ENCODE measurements around the gene MRPS2. TPM values are rescaled to one million over a fixed set of nuclear protein-coding genes. Genes with fewer than 3 reads are reported as not detected.
"Not testable (repeated sequence)": the region's sequence is repeated elsewhere in the genome, so short reads cannot be mapped to it uniquely, and the experiment has no call there.

The MRPS2 gene
- polyA plus RNA-seq (ENCODE audit: insufficient read length in 4 of 4) = 10 to 100 TPM; 45.6 to 60.4 (median 47.4) TPM

DNA sequence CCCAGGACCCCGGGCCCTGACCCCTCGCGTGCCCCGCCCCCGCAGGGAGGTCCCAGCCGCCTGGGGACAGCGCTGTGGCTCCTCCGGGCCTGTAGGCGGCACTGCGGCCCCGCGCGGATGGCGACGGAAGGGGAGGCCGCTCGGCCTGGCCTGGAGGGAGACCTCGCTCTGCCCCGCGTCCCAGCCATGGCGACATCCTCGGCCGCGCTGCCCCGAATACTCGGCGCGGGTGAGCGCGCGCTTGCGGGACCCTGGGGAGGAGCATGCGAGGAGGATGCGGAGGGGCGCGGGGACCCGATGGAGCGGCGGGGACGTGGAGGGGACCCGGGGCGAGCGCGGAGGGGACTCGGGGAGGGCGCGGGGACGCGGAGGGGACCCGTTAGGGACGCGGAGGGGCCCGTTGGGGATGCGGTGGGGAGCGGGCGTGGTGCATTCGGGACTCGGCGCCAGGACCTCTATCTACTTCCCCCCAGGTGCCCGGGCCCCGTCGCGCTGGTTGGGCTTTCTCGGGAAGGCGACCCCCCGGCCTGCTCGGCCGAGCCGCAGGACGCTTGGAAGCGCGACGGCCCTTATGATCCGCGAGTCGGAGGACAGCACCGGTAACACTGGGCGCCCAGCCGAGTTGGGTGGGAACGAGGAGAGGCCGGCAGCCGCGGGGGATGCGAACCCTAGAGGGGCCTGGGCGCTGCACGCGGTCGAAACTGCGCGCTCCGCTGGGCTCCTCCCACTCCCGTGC, at the start of gene MRPS2:
Gene MRPS2, plus strand, starts transcription at position 158 of the 736 bp plus-strand sequence. Its CDS starts 29 bp downstream, at position 187.
- DNase-seq (ENCODE audit: low read depth in 4 of 4, low spot score in 3 of 4) = peak in 3 of 4 donors; percentile 74 to 83 (median 81)

DNA sequence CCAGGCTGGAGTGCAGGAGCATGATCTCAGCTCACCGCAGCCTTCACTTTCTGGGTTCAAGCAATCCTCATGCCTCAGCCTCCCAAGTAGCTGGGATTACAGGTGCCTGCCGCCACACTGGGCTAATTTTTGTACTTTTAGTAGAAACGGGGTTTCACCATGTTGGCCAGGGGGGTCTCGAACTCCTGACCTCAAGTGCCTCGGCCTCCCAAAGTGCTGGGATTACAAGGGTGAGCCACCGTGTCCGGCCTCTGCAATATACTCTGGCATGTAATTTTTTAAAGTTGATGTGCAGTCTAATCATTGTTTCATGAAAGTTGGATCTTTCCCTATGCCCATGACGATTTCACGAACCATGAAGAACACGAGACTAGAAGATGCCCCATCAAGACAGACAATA, 49.5 kb upstream of the MRPS2 start:
- no peak for DNase-seq (ENCODE audit: low read depth in 4 of 4, low spot score in 3 of 4)

DNA sequence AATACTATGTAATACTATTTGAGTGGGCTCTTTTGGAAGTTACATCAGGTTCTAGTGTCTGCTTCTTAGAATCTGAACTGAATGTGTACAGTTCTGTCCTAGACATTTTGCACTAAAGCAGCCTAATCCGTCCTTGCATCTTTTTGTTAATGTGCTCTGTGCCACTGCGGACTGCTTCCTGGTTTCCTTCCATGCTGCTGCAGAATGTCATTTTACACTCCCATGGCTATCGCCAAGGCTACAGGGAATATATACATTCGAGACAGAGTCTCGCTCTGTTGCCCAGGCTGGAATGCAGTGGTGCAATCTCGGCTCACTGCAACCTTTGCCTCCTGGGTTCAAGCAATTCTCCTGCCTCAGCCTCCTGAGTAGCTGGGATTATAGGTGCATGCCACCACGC, 48.6 kb upstream of the MRPS2 start:
- not testable (repeated sequence) for DNase-seq (ENCODE audit: low read depth in 4 of 4, low spot score in 3 of 4)

DNA sequence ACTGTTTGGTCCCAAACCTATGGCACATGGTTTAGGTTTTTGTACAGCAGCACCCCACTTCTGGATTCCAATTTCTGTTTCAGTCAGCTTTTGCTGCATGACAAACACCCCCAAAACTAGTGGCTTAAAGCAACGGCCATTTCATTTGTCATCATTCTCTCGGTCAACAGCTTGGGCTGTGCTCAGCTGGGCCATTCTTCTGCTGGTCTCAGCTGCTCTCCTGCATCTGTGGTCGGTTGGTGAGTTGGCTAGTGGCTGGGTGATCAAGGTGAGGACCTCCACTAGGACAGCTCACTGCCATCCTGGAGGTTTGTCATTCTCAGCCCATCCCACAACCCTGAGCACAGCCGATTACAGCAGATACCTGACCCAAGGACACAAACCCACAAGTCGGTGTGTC, 45.7 kb upstream of the MRPS2 start:
- DNase-seq (ENCODE audit: low read depth in 4 of 4, low spot score in 3 of 4) = no peak

DNA sequence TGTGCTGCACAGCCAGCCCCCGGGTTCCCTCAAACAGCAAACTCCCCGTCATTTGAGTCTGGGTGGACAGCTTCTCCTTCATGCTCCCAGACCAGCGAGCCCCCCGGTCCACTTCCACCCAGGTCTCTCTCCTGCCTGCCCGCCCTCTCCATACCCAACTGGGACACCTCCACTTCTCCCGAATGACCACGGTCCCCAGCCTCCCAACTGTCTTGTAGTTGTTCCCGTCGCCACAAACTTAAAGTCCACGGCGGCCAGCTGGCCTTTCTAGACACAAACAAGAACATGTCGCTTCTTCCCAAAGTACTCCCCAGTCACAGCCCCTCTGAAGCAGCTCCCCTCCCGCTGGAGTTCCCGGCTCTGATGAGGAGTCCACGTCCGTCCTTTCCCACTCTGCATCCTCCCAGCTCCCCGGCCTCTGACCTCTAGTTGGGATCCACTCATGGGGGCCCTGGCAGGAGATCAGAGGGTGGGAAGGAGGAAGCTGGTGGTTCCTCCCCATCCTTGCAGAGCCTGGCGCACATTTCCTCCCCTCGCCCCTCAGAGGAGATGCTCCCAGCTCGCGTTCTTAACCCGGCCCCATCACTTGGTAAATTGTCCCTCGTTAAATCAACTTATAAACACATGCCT, 45.0 kb upstream of the MRPS2 start:
- no peak for DNase-seq (ENCODE audit: low read depth in 4 of 4, low spot score in 3 of 4)

DNA sequence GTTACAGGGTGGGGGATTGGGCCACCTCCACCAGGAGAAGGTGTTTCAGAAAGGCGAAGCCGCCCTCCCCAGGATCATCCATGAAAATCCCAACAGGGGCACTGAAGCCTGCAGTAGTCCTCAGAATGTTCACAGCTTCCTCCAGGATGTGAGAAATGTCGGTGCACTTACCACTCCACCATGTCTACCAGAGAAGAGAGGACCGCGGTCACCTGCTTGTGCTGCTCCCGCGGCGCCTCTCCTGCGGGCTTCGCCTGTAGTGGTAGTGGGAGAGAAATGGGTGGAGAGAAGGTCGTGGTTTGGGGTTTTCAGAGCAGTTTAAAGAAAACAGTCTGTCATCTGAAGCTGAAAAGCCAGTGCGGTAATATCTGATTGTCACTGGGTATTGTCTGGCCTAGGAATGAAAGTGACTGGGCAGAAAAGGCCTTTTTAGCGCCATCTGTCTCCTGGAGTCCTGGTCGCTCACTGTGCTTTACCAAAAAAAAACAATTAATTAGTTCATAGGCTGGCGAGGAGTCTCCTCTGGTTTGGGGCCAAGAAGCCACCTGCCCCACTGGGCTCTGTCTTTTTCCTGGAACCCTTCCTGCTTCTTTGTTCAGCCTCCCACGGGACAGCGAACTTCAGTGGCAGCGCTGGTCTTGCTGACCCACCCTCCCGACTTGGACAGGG, 43.9 kb upstream of the MRPS2 start:
- DNase-seq (ENCODE audit: low read depth in 4 of 4, low spot score in 3 of 4) = no peak

DNA sequence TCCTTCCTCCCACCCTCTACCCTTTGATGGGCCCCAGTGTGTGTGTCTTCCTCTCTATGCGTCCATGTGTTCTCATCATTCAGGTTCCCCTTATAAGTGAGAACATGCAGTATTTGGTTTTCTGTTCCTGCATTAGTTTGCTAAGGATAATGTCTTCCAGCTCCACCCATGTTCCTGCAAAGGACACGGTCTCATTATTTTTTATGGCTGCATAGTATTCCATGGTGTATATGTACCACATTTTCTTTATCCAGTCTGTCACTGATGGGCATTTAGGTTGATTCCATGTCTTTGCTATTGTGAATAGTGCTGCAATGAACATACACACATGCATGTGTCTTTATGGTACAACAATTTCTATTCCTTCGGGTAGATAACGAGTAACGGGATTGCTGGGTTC, 42.0 kb upstream of the MRPS2 start:
- DNase-seq (ENCODE audit: low read depth in 4 of 4, low spot score in 3 of 4) = not testable (repeated sequence)

DNA sequence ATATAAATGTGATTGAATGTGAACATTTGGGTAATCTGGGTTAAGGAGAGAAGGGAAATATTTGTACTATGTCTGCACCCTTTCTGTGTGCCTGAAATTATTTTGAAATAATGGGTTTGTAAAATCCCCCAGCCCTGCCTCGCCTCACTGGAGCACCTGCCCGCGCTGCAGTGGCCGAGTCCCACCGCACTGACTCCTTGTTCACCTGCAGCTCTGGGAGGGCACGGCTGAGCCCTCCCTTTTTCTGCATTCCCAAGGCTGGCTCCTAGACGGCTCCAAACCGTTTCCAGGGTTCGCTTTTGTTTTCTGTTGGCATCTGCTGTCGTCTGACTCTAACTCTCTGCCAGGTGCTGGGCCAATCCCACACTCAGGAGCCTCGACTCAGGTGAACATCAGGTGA, 38.5 kb upstream of the MRPS2 start:
- DNase-seq (ENCODE audit: low read depth in 4 of 4, low spot score in 3 of 4) = no peak

DNA sequence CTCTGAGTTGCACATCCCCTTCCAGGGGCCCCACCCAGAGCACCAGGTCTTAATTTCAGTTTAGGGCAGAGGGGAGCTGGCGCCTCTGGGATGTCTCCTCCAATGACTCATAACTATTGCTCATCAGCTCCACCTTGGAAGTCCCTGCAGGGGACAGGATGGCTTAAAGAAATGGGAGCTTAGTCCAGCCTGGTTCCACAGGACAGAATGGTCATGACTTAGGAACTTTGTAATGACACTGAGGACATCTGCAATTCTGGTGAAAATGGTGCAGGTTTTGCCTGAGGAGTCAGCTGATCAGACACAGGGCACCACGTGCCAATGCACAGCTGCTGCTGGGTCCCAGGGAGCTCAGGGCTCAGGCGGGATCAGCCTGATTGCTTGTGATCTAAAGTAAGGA, 37.3 kb upstream of the MRPS2 start:
- DNase-seq (ENCODE audit: low read depth in 4 of 4, low spot score in 3 of 4) = no peak

DNA sequence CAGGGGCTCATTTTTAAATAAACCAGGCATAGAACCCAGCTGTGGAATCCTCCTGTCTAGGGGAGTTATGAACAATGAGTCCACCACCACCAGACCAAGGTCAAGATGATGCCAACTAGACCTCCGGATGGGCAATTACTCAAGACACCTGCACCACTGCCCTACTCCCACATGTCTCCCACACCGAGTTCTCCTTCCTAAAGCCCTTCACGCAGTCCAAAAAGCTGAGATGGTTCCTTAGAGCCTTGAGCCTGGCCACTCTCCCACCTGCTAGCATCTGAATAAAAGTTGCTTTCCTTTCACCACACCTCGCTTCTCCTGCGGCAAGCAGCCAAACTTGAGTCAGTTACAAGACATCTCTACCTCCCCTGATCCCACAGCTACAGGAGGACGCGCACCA, 36.3 kb upstream of the MRPS2 start:
- no peak for DNase-seq (ENCODE audit: low read depth in 4 of 4, low spot score in 3 of 4)

DNA sequence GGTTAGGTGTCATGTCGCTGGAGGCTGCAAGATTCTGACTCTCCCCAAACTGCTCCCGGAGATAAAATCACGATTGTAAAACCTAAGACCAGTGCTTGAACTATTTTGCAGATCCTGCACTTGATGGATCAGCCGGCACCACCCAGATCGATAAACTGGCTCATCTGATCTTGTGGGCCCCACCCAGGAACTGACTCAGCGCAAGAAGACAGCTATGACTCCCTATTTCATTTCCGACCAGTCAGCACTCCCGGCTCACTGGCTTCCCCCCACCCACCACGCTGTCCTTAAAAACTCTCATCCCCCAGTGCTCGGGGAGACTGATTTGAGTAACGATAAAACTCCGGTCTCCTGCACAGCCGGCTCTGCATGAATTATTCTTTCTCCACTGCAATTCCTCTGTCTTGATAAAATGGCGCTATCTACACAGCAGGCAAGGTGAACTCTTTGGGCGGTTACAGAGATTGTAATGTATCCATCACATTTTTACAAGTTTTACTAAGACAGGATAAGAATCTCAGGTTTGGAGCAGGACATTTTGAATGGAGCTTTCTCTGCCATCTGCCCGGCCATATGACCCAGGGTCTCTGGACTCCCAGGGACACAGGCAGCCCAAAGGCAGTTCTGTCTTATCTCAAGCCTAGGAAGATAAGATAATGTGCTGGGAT, 31.5 kb upstream of the MRPS2 start:
- DNase-seq (ENCODE audit: low read depth in 4 of 4, low spot score in 3 of 4) = no peak

DNA sequence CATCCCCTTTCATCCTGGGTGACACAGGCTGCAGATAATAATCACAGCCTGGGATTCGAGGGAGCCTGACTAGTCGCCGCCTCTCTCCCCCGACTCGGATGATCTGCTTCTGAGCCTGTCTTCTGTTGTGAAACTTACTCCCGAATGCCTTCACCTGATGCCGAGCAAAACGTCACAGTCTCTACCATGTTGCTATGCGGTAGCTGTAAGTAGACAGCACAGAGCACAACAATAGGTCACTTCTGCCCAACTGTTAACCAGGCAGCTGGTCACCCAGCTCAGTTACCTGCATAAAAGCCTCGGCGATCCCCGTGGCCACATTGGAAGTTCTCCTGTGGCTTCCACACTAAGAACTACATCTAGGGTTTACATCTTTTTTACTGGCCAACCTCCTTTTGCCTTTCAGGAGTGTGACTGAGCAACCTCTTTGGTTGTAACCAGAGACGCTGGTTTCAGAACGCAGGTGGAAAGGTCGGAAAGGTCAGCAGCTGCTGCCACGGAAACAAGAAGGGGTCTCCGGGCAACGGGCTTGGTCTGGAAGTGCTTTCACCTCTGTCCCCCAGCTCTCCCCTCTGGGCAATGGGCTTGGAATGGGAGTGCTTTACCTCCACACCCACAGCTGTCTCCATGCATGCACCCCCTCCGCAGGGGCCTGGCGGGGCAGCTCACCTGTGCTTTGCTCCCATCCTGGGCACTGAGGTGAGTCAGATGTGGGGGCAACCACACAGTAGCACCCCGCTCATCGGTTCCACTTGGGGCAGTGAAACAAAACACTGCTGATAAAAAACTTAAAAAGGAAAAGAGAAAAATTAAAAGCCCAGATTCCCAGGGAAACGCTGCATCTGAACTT, 28.5 kb upstream of the MRPS2 start:
- DNase-seq (ENCODE audit: low read depth in 4 of 4, low spot score in 3 of 4) = no peak

DNA sequence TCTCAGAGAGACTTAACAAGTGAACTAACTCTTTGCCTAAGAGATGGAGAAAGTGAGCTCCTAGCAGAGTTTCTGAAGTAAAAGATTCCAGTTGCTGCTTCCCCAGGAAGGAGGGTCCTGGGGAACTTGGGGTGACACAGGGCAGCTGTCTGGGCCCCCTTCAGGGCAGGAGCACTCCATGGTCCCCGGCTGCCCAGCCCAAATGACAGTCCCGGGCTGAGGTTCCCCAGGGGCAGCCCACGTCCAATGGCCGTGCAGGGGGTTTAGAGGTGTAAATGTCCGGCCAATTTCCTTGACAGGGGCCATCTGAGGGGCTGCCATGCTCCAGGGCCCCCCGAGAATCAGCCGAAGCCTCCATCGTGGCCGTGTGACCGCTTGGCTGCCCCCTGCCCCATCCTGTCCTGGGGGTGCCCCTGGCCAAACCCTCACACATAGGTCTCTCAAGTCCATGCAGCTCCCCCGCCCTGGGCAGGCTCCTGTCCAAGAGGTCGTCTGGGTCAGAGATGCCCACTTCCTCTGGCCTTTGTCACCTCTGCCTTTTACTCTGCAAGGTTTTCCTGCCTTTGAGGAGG, 26.4 kb upstream of the MRPS2 start:
- no peak for DNase-seq (ENCODE audit: low read depth in 4 of 4, low spot score in 3 of 4)

DNA sequence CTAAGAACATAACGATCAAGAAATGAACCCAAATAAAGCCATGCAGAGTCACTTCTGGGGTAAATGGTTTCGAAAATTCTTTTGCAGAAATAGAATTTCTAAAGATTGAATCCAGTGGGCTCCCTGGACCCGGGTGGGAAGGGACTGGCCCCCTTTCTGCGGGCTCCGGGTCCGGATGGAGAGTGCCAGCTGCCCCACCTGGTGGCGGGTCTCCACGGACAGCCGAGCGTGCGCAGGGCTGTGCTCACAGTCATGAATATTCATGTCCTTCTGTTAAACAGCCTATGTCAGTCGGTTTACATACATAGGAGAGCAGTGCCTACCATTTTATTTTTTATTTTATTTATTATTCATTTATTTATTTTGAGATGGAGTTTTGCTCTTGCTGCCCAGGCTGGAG, 25.6 kb upstream of the MRPS2 start:
- no peak for DNase-seq (ENCODE audit: low read depth in 4 of 4, low spot score in 3 of 4)

DNA sequence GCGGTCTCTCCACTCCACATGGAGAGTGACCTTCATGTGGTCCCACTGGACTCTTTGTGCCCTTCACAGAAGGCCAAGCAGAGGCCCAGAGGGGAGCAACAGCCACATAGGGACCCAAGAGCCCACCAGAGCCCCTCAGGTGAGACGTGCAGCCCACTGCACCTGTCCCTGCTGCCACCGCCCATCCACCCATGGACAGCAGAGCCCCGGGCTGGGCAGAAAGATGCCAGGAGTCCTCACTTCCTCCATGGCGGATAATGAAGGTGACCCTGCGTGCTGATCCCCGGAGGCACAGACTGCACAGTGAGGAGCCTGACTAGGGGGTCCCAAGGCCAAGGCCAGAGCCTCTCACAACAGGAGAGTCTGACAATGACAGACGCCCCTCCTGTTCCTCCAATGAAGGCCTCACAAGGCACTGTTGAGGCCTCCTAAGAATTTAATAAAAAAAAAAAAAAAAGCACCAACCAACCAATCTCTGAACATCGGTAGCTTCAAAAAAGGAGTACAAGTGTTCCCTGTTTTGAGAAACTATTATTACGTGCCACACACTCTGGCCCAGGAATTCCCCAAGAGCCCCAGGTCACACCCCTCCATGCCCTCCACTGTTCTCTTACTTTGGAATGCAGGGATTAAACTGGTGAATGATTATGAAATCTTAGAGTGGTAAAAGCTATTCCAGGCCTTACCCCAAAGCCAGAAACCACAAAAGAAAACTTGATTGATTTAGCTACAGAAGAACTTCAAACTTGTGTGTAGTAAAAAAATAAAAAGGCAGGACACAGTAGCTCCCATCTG, 23.7 kb upstream of the MRPS2 start:
- DNase-seq (ENCODE audit: low read depth in 4 of 4, low spot score in 3 of 4) = no peak

DNA sequence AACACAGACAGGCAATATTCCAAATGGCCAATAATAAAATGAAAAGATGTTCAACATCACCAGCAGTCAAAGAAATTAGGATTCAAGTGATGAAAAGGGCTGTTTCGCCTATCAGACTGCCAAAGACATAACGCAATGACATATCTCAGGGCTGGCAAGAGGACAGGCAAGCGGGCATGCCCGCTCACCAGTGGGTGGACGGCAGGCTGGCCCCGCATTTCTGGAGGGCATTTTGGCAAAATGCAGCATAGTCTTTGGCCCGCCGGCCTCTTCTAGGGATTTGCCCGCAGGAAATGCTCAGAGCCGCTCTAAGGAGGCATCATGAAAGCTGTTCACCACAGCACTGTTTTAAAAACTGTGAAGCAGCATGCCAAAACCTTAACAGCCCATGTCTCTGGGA, 22.3 kb upstream of the MRPS2 start:
- no peak for DNase-seq (ENCODE audit: low read depth in 4 of 4, low spot score in 3 of 4)

DNA sequence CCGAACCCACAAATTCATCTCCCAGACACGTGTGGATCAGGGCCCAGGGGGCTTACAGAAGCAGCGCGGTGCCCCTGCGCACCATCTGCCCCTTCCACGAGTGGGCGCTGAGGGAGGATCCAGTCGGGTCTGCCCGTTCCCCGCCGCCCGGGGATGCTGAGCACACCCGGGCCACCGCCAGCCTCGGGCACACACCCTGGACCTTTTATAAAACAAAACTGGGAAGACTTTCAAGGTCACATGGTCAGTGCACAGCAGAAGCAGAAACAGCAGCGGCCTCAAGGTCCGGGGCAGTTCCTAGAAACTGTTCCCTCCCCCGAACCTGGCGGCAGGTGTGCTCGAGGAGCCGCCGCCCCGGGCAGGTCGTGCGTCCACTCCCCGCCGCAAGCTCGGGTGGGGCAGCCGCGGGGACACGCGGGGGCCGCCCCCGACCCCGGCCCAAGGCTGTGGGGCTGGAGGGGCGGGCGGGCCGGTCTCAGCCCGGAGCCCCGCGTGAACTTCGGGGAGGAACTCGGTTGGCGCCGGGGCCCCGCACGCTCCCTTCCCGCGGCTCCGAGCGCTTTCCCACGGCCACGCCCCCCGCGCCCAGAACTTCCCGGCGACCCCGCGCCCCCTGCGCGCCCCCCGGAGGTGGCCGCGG, 21.5 kb upstream of the MRPS2 start:
- no peak for DNase-seq (ENCODE audit: low read depth in 4 of 4, low spot score in 3 of 4)

DNA sequence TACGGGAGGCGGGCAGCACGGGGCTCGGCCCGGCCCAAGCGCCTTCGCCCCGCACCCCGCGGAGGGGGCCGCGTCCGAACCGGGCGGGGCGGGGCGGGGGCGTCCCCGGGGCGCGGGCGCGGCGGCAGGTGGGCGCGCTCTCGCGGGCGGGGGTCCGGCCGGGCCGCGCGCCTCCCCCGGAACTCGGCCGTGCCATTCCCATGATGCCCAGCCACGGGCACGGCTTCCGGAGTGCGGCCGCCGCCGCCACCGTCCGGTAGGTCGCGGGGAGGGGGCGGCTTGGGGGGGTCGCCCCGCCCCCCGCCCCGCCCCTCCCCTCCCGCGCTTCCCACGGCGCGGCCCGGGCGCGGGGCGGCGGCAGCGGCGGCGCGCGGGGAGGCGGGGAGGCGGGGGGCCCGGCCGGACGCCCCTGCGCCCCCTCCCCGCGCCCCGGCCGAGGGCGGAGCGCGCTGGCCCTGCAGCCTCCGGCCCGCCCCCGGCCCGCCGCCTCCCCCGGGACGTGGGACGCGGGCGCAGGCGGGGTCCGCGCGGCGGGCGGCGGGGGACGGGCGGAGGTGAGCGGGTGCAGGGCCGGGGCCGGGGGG, 20.9 kb upstream of the MRPS2 start, which contains the start of gene PPP1R26:
Gene PPP1R26, plus strand, starts transcription at position 314 of the 584 bp plus-strand sequence. CDS start 4,729 bp downstream, outside the sequence.
- DNase-seq (ENCODE audit: low read depth in 4 of 4, low spot score in 3 of 4) = no peak

All from right renal pelvis (tissue), 4 donors.